GM21423 (cell line): ENCODE data around the gene ASNS.
"Not testable (repeated sequence)": the region's sequence is repeated elsewhere in the genome, so short reads cannot be mapped to it uniquely, and the experiment has no call there.

Source experiments
- ATAC-seq: cut with Tn5 transposase; IDR thresholded peaks from one replicate; pipeline ENCODE4 v1.9.1; 2021; ENCODE audit warnings: mild to moderate bottlenecking, moderate library complexity; ENCODE audit not compliant: unreplicated experiment

Gene ASNS, protein sequence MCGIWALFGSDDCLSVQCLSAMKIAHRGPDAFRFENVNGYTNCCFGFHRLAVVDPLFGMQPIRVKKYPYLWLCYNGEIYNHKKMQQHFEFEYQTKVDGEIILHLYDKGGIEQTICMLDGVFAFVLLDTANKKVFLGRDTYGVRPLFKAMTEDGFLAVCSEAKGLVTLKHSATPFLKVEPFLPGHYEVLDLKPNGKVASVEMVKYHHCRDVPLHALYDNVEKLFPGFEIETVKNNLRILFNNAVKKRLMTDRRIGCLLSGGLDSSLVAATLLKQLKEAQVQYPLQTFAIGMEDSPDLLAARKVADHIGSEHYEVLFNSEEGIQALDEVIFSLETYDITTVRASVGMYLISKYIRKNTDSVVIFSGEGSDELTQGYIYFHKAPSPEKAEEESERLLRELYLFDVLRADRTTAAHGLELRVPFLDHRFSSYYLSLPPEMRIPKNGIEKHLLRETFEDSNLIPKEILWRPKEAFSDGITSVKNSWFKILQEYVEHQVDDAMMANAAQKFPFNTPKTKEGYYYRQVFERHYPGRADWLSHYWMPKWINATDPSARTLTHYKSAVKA

DNA sequence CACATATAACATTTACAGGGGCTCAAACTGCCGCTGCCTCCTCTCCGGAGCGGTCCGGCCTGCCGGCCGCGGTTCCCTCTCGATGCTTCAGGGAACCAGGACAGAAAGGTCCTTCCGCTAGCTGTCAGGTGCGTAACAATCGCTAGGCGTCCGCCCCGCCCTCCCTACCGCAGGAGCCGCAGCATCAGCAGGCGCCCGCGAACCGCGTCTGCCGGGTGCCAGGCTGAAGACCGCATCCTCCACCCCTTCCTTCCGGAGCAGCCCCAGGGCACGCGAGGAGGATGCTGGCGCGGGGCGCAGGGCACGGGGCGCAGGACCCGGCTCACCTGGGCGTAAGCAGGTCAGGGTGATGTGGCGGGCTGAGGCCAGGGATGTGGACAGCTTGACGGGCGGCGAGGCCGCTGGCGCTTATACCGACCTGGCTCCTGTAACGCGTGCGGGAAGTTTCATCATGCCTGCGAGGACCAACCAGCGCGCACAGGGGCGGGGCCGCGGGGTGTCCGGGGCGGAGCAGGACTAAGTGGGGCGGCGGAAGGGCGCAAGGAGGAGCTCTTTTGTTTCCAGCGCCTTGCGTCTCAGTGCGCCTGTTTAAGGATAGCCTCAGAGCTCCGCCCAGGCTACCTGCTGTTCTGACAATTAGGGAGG is at the start of gene ASNS:
ASNS (minus strand) TSS at position 384 of the 645 bp plus-strand sequence. CDS start 3,252 bp downstream, outside the sequence.
- ATAC-seq = peak; percentile 99

DNA sequence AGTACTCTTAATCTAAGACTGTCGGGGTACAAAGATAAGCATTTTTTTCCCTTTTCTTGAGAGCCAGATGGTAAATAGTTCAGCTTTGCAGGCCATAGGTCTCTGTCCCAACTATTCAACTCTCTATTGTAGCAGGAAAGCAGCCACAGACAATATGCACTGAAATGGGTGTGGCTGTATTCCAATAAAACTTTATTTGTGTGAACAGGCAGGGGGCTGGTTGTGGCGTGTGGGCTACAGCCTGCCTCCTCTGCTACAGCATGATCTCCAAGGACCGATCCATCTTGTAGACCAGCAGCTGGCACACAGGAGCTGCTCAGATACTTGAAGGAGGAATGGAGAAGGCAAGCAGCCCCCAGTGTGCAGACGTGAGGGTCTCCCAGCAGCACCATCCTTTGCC is 49.0 kb upstream of the ASNS start:
- ATAC-seq = not testable (repeated sequence)

DNA sequence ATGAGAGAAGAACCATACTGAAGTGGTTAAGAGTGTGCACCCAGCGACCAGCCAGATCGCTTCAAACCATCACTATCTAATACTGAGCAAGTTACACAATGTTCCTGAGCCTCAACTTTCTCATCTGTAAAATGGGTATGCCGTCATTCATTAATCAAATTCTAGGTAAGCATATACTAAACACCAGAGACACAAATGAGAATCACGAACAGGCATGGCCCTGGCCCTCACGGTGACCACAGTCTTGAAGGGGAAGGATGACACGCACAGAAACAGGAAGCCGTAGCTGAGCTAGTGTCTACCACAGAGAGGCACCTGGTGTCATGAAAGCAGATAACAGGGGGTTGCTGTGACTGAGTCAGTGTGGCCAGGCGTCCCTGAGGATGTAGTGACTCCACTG is 43.1 kb upstream of the ASNS start:
- ATAC-seq = not testable (repeated sequence)

DNA sequence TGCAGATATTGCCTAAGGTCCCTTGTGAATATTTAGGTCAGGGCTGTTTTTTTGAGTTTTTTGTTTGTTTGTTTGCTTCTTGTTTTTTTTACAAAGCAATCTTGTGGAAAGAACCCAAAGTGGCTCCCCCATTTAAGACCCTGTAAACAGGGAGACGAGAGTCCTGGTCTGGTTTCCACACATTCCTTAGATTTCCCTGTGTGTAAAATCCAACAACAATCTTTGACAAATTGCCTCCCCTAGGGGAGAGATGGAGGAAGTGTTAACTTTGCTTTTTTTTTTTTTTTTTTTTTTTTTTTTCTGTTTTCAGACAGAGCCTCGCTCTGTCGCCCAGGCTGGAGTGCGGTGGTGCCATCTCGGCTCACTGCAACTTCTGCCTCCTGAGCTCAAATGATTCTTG is 40.1 kb upstream of the ASNS start:
- not testable (repeated sequence) for ATAC-seq

DNA sequence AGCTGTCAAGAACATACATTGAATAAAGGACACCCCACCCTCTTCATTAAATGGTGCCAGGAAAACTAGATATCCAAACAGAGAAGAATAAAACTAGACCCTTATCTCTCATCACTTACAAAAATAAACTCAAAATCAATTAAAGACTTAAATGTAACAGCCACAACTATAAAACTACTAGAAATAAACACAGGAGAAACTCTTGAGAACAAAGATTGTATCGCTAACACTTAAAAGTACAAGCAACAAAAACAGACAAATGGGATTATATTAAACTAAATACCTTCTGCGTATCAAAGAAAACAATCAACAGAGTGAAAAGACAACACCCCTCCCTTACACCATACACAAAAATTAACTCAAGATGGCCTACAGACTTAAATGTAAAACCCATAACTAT is 24.7 kb upstream of the ASNS start:
- not testable (repeated sequence) for ATAC-seq

DNA sequence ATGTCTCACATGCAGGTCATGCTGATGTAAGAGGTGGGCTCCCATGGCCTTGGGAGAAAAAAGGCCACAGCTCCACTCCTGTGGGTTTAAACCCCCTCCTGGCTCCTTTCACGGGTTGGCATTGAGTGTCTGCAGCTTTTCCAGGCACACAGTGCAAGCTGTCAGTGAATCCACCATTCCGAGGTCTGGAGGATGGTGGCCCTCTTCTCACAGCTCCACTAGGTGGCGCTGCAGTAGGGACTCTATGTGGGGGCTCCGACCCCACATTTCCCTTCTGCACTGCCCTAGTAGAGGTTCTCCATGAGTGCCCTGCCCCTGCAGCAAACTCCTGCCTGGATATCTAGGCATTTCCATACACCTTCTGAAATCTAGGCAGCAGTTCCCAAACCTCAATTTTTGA is 19.5 kb upstream of the ASNS start:
- ATAC-seq = not testable (repeated sequence)

DNA sequence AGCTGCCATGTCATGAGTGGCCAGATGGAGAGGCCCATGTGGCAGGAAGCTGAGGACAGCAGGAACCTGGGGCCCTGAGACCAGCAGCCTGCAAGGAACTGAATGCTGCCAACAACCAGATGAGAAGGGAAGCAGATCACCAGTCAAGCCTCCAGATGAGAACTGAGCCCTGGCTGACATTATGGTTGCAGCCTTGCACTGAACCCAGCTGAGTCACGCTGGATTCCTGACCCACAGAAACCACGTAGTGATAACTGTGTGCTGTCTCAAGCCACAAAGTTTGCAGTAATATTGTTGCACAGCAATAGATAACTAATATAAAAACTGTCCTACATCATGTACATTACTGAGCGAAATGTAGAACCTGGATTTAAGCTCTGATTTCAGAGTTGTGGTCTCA is 7.3 kb upstream of the ASNS start:
- ATAC-seq = not testable (repeated sequence)

DNA sequence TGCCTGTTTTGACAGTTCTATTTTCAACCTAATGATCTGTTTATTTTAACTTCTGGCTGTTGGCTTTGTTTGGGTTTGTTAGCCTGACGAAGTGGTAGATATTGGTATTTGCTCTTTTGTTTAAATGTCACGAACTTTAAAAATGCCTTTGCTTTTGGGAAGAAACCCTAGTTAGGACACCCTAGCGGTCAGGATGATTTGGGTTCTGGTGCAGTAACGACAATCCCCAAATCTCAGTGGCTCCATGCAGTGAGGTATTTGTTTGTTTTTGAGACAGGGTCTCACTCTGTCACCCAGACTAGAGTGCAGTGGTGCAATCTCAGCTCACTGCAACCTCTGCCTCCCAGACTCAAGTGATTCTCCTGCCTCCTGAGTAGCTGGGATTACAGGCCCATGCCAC is 2.7 kb upstream of the ASNS start:
- ATAC-seq = not testable (repeated sequence)

DNA sequence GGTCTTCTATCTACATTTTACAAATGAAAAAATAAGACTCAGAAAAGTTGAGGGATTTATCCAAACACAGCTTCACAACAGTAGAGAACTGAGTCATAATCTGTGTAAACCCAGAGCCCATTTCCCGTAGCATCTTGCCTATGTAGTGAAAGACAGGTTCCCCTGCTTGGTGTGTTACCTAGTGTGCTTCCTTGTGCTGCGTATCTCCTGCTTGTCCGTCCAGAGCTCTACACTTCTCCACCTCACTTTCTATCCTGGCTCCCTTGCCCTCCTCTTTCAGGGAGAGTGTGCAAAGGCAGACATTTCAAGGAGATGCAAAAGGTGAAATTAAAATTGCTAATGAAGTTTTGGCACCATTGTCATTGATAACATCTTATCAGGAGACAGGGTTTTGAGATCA is 1.4 kb upstream of the ASNS start:
- ATAC-seq = no peak

DNA sequence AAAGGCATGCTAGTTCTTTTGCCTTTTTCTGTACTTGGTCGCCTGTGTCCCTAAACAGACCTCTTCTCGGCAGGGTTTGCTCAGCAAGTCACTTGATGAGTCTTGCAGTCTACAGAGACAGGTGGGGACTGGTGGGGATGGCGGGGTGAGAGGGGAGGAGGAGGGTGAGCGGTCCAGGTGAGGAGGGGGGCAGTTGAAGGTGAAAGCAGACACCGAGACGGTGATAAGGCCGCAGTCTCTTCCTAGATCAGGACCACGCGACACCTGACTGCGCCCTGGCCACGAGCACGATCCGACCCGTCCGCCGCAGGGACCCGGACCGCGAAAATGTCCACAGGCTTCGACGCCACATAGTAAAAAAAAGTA is 566 bp downstream of the ASNS start:
- ATAC-seq = no peak

DNA sequence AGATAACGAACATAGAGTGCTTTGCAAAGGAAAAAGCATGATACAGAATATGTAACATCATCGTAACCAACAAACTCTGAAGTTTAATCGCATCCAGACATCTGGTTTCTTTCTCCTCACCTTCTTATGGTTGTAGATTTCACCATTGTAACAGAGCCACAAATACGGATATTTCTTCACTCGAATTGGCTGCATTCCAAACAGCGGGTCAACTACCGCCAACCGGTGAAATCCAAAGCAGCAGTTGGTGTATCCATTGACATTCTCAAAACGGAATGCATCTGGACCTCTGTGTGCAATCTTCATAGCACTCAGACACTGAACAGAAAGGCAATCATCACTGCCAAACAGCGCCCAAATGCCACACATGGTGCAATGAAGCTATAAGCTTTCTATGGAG is 3.4 kb downstream of the ASNS start:
- ATAC-seq = no peak

DNA sequence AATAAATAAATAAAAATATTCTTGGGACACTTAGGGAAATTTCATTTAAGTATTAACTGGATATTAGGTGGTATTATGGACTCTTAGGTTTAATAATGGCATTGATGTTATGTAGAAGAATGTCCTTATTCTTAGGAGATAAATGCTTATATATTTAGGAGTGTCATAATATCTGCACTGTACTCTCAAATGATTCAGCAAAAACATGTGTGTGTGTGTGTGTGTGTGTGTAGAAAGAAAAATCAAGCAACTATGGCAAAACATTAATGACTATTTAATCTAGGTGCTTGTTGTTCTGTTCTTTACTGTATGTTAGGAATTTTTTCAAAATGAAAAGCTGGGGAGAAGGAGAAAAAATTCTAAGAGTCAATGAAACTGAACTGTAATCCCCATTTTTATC is 3.9 kb downstream of the ASNS start:
- ATAC-seq = no peak

DNA sequence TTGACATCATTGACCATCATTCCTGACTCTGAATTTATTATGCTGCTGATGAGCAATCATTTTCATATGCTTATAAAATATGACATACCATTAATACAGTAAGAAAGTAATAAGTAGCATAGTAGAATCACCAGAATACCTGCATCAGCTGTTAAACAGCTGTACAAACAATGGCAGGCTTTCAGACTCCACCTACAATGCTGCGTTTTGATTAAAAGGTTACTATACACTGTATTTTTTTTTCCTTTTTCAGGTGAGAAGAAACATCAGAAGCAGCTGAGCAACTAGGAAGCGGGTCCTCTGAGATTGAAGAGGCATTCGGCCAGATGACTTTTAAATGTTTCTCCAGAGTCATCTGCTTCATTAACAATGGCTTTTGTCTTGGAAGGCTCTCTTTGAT is 7.1 kb downstream of the ASNS start:
- no peak for ATAC-seq

DNA sequence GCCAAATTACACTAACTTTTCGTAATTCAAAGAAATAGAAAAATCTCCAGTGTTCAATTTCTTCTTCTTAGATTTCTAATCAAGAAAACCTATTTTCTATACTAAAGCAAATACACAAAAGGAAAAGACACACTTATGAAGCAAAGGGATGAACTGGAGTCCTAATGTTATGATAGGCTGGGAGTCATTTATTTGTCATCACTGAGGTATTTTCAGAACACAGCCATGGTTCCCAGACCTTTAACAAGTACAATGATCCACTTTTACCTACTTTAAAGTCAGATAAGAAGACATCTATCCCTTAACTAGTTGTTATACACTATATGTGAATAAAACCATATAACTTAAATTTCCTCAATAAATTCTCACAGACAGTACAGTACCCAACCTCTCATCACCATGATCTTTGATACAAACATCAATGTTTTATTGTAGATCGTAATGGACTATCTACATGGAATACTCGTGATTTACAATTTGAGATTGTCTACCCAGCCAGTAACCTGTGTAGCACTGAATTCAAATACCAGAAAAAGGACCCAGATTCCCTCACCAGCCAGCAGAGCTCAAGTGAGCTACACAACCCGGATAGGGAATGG is 12.5 kb downstream of the ASNS start:
- no peak for ATAC-seq

DNA sequence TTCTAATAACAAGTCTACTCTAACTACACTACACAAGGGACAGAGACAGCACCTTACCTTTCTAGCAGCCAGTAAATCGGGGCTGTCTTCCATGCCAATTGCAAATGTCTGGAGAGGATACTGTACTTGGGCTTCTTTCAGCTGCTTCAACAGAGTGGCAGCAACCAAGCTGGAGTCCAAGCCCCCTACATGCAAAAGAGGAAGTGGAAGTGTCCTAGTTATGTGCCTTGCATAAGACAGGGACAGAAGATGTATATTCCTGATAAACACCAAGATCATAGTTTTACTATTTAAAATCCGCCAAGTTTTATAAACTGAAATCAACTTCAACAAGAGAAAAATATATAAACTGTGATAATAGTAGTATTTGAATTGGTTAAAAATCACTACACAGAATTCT is 14.0 kb downstream of the ASNS start:
- no peak for ATAC-seq

DNA sequence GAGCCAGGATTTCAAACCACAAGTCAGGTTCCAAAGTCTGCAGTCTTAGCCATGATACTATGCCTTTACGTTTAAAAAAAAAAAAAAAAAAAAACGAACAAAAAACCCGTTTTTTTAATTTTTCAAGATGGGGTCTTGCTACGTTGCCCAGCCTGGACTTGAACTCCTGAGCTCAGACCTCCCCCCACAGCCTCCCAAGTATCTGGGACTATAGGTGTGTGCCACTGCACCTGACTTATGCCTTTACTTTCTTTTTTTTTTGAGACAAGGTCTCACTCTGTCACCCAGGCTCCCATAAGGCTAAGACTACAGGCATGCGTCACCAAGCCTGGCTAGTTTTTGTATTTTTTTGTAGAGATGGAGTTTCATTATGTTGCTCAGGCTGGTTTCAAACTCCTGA is 14.7 kb downstream of the ASNS start:
- ATAC-seq = no peak

DNA sequence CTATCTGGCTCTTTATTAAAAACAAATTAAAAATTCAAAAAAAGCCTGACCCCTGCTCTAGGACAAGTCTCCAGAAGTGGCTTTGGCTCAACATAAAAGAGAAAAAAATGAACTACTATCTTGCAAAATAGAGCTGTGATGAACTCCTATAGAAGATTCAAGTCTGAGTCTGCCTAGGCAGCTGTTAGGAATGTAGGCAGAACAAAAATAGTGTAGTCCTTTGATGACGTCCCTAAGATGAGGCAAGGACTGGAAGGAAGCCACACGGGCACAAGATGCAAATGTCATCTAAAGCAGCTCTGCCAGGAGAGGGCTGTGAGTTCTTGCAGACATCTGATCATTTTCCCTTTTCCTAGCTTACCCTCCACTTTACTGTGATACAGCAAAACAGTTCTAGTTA is 20.5 kb downstream of the ASNS start:
- ATAC-seq = no peak

DNA sequence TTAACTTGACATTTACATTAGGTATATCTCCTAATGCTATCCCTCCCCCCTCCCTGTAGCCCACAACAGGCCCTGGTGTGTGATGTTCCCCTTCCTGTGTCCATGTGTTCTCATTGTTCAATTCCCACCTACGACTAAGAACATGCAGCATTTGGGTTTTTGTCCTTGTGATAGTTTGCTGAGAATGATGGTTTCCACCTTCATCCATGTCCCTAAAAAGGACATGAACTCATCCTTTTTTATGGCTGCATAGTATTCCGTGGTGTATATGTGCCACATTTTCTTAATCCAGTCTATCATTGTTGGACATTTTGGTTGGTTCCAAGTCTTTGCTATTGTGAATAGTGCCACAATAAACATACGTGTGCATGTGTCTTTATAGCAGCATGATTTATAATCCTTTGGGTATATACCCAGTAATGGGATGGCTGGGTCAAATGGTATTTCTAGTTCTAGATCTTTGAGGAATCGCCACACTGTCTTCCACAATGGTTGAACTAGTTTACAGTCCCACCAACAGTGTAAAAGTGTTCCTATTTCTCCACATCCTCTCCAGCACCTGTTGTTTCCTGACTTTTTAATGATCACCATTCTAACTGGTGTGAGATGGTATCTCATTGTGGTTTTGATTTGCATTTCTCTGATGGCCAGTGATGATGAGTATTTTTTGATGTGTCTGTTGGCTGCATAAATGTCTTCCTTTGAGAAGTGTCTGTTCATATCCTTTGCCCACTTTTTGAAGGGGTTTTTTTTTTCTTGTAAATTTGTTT is 21.8 kb downstream of the ASNS start:
- not testable (repeated sequence) for ATAC-seq

DNA sequence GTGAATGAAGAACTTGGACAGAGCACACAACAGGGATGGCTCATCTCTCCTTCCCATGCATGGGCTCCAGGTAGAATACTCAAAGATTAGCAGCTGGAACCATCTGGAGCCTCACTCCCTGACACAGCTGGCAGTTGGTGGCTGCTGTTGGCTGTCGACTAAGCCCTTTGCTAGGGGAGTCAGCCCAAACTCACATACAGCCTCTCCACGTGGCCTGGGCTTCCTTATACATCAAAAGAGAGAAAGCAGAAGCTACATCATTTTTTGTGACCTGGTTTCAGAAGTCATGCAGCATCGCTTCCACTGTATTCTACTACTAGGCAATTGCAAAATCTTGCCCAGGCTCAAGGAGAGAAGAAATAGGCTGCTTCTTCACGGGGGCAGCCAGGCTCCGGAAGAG is 24.4 kb downstream of the ASNS start:
- ATAC-seq = no peak

DNA sequence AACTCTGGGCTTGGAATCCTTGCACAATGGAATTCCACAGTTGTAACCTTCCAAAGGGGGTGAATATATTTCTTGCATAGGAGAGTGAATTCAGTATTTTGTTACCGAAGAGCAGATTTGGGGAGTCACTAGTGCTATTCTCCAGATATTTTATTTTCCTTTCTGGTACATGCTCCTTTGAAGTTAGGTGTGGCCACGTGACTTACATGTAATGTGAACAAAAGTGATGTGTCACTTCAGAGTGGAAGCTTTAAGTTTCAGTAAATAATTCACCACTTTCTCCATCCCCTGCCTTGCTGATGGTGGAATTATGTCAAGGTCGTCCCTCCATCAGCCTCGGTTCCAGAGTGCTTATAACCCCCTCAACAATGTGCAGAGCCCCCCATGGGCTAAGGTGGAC is 25.3 kb downstream of the ASNS start:
- ATAC-seq = no peak

DNA sequence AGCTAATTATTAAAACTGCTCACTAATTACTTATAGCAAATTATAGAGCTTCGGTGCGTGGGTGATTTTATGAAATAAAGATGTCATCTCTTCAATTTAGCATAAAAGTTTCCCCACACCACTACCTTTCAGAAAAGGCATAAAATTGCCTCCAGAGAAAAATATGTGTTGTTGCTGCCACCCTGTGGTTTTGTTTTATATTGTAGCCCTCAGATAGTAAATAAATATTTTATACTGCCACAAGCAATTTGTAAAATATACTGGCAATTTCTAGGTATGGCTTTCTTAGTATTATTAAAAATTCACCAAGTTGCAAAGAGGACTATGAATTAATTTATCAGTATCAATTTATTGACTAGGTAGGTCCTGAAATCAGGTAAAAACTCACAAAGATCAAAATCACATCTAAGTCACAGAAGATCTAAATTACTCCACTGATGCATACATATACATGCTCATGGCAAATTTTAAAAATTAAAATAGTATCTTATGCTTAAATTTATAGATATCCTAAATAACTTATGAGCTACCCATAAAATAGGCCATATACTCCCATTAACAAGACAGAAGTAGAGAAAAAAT is 26.5 kb downstream of the ASNS start:
- ATAC-seq = peak; percentile 51
